ENCODE measurements around the gene PRAC2.
"Not testable (repeated sequence)": the region's sequence is repeated elsewhere in the genome, so short reads cannot be mapped to it uniquely, and the experiment has no call there.

PRAC2 gene

DNA sequence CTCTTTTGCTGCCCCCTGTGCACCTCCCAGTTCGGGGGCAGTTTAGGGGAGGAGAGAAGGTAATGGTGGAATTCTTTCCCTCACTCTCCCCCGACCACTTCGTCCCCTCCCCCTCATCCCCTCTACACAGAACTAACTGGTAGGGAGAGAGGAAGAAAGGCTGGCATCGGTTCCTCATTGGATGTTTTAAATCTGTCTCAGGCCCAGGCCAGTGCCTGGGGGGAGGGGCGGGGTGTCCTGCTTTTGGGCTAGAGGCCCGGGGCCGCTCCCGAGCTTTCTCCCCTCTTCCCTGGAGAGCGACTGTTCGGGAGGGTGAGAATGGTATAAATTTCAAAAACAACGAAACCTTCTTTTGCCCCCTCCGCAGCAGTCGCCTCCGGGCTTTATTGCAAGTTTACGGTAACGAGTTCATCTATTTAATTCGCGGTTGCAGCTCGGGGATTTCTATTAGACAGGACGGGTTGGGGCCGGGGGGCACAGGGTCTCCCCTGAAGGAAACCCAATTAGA lies at the start of gene PRAC2:
PRAC2 (plus strand) TSS at position 271 of the 508 bp plus-strand sequence. CDS start 1,226 bp downstream, outside the sequence.
- DNase-seq = peak; percentile 16

- no peak for DNase-seq
Observed at GRCh38 chr17:48676963-48677558, 45.9 kb upstream of the PRAC2 start.

DNA sequence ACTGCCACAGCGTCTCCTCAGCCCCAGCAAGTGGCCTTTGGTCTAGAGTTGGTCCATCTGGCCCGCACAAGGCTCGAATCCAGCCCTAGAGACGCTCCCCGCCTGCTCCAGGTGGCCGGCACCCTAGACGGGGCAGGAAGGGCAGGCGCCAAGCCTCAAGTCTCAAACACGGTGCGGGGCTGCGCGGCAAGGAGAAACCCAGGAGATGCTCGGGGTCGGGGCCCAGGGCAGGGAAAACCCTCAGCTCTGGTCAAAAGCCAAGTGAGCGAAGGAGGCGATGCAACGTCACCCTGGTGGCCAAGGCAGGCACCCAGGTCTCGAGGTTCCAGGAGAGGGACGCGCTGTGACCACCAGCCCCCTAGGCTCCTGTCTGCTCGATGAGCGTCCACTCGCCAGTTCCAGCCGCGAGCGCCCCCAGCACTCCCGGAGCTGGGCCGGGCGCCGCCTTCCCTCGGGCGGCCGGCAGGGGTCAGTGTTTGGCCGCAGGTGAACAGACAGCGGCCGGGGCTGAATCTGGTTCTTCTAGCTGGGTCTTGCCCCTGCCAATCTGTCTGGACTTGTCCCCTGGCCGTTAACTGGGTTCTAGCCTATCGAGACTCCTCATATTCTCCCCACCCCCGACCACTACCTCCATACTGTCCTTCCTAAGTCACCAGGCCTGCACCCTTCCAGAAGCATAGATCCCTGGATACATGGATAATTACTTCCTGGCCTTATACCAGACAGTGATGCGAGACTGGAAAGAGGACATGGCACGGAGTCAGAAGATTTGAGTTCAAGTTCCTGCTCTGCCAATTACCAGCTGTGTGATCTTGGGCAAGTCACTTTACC lies 44.6 kb upstream of the PRAC2 start:
- DNase-seq = peak; percentile 58

DNA sequence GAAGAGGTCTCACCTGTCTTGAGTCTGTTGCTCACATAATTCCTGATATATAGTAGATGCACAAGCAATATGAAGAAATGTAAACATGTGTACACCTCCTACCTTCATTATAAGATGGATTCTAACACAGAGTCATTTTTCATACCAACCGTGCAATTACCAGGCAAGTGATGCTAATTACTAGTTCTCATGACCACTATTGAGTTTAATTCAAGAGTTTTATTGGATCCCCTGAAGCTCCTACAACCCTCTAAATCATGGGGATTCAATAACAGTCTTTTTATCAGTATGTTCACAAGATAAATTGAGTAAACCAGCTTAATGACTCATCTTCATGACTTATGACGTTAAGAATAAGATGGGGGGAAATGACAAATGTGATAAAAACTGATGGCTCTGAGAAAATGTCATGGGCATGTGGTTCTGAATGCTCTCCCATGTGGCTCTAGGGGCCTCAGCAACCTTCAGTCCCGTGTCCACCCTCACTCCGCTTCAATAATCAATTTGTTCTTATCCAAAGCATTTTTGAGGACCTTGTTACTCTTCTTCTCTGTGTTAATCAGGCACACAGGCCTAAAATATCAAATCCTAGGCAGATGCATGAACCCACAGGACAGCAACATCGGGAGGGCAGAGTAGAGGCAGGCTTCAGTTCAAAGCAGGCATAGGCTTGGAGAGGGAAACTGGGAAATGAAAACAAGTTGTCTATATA lies 43.4 kb upstream of the PRAC2 start:
- DNase-seq = no peak

DNA sequence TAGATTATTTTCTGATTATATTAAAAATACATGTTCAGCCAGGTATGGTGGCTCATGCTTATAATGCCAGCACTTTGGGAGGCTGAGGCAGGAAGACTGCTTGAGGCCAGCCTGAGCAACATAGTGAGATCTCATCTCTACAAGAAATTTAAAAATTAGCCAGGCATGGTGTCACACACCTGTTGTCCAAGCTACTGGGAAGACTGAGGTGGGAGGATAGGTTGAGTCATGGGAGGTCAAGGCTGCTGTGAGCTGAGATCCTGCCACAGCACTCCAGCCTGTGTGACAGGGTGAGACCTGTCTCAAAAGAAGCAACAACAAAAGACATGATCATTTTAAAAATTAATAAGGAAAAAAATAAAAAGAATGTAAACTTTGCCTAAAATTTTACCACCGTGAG lies 41.4 kb upstream of the PRAC2 start:
- no peak for DNase-seq

- no peak for DNase-seq
Observed at GRCh38 chr17:48690655-48691054, 32.3 kb upstream of the PRAC2 start.

- DNase-seq = no peak
Observed at GRCh38 chr17:48692049-48692448, 30.9 kb upstream of the PRAC2 start.

- DNase-seq = no peak
Observed at GRCh38 chr17:48693178-48693577, 29.8 kb upstream of the PRAC2 start.

DNA sequence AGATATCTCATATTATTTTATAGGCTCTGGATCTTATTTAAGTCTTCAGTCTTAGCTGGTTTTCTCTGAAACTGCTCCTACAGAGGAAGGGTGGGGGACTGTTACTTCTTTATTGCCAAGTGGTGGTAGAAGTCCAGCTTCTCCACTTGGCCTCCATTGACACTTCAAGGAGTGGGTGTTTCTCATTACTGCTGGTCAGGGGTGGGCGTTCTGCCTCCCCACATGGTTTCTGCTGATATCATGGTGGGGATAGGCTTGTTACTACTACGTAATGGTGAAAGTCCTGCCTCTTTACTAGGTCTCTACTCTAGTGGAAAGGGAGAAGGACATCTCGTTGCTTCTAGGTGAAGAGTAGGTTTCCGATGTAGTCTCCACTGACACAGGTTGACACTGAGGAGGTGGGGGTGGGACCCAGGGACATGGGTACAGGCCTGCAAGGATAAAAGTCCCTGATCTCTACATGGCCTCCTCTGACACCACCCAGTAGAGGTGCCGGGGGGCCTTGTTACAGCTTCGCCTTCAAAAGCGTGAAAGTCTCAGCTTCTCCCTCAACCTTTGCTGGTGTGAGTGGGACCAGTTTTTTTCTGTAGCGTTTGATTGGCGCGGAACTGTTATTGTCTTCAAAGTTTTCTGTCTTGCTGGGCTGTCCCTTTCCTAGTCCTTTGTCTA lies 21.0 kb upstream of the PRAC2 start:
- no peak for DNase-seq

DNA sequence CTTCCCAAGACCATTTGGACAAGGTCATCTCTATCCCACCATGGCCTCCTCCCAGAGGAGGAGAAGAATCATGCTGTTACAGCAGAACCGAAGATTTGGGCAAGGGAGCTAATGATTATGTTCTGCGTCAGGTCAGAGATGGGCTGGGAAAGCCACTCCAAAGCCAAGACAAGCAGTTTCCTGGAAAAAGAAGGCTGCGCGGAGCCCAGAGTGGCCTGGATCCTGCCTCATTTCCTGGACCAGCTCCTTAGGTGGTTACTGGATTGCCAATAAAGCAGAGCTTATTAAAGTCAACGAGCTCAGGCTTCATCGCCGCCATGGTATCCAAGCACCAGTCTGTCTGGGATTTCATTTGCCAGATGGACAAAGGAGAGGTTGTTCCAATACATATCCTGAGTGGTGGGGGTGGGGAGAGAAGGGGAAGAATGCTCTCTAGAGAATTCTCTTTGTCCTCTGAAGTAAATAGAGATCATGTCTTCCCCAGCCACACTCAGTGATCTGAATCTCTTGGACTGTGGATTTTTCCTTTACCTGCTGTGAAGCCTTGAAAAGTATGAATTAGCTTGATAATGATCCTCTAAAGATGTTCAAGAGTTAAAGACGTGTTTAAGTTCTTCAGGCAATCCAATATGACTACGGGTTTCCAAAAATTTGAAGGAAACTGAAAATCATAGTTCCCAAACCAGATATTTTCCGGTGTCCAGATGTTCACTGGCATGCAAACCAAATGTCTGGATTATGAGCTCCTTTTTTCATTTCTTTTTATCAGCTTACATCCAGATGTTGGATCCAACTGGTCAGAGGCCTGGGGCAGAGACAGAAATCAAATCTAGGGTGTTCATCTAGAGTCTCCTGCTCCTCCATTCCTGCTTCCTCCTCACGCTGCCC lies 18.4 kb upstream of the PRAC2 start:
- peak; percentile 60 for DNase-seq

DNA sequence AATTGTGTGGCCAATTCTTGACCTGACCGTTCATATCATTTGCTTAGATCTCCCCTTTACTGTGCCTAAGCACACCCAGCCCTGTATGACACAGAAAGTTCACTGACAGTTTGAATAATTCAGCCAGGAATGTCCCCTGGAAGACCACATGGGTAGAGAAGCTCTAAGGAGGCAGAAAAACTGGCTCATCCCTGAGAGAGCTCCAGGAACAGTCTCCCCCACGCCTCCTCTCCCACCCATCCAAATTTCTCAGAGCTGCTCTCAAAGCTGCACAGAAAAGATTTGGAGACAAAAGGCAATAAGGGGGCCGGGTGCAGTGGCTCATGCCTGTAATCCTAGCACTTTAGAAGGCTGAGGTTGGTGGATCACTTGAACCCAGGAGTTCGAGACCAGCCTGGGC lies 11.9 kb upstream of the PRAC2 start:
- no peak for DNase-seq

GRCh38 chr17:48715496-48716399 lies 7.2 kb upstream of the PRAC2 start:
- DNase-seq = peak; percentile 80

DNA sequence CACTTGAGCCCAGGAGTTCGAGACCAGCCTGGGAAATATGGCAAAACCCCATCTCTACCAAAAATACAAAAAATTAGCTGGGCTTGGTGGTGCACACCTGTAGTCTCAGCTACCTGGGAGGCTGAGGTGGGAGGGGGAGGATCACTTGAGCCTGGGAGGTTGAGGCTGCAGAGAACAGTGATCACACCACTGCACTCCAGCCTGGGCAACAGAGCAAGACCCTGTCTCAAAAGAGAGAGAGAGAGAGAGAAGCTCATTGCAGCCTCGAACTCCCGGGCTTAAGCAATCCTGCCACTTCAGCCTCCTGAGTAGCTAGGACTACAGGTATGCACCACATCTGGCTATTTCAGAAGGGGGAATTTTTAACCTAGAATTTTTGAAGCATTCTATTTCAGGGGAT lies 6.4 kb upstream of the PRAC2 start:
- DNase-seq = not testable (repeated sequence)

GRCh38 chr17:48717367-48718226 lies 5.4 kb upstream of the PRAC2 start:
- no peak for DNase-seq

GRCh38 chr17:48718227-48718760 lies 4.7 kb upstream of the PRAC2 start:
- no peak for DNase-seq

GRCh38 chr17:48718761-48719641 lies 4.0 kb upstream of the PRAC2 start:
- no peak for DNase-seq

DNA sequence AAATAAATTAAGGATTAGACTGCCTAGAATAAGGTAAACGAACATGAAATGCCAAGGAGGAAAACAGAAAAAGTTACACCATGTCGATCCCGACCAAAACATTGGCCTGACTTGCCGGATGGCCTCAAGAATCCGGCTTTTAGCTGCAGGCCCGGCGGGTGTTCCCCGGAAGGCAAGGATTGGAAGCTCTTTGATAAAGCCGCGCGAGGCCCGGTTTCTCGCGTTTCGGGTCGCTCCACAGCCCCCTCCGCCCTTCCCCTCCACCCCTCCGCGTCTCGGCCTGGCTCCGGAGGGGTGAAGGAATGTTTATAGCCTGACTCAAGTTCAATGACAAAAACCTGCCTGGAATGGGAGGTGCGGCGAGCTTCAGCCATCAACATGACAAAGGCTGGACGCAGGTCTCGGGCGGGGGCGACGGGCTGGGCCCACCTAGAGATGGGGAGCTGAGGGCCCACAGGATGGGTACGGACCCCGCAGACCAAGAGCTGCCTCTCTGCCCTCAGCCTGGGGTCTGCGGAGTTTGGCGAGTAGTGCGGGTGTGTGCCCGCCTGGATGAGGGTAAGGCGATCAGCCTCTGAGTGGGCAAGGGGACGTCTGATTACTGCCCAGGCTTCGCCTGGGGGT lies 3.2 kb upstream of the PRAC2 start:
- no peak for DNase-seq

Data from DMS153 (cell line).